GM21825 (cell line): Measurements from ENCODE around the gene PHF24.
"Not testable (repeated sequence)": the region's sequence is repeated elsewhere in the genome, so short reads cannot be mapped to it uniquely, and the experiment has no call there.

Experiments
- ATAC-seq: cut with Tn5 transposase; IDR thresholded peaks from one replicate; pipeline ENCODE4 v1.9.1; 2021; ENCODE audit warnings: mild to moderate bottlenecking, moderate library complexity; ENCODE audit not compliant: unreplicated experiment

Gene PHF24

GRCh38 chr9:34957492-34958410 lies at the start of gene PHF24:
Gene PHF24, plus strand, starts transcription at chr9:34958285. Its CDS starts 13,014 bp downstream, at chr9:34971299.
- ATAC-seq = no peak

DNA sequence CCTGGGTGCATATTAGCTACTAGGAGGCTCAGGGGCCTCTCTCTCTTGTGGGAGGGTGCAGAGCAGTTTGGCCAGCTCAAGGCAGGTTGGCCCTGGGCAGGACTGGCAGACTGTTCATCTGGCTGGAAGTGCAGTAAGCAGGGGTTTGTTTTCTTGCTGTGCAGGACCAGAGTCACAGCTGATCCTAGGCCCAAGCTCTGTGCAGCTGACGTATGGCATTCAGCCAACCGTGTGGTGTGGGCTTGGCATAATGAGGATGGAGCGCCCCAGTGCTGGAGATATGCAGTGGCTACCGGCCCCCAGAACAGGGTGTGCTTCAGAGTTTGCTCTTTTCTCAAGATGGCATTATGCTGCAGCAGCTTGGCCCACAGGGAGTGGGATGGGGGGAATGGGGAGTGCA lies 31.0 kb upstream of the PHF24 start:
- no peak for ATAC-seq

GRCh38 chr9:34928921-34929320 lies 29.2 kb upstream of the PHF24 start:
- ATAC-seq = no peak

DNA sequence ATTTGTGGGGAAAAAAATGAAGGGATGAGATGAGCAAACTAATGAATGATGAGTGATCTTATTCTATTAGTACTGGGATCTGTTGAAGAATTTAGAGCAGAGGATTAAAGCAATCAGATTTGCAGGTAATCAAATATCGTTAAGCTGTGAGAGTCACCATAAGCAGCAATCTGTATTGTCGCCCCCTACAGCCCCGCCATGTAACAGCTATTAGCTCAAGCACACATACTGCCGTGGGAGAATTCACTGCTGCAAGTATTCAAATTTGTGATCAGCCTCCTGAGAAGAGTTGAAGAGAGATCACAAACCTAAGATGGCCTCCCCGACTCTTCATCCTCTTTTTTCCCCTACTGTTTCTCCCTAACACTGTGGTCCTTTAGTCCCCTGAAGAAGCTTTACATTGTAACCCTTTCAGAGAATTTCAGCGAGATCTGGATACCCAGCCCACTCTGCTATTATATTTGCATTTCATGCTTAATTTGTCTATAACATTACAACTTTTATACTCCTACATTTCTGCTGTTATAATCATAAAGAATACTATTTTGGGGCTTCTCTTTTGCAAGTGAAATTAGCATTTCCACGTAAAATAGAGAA lies 28.5 kb upstream of the PHF24 start:
- no peak for ATAC-seq

GRCh38 chr9:34939989-34940388 lies 18.1 kb upstream of the PHF24 start:
- not testable (repeated sequence) for ATAC-seq

GRCh38 chr9:34948451-34948850 lies 9.6 kb upstream of the PHF24 start:
- no peak for ATAC-seq

- ATAC-seq = no peak
These were observed 3.9 kb upstream of the PHF24 start for GRCh38 chr9:34954225-34954624.

GRCh38 chr9:34956066-34956465 lies 2.0 kb upstream of the PHF24 start:
- ATAC-seq = not testable (repeated sequence)

- ATAC-seq = no peak
These were observed 1.4 kb upstream of the PHF24 start for GRCh38 chr9:34956648-34957047.

DNA sequence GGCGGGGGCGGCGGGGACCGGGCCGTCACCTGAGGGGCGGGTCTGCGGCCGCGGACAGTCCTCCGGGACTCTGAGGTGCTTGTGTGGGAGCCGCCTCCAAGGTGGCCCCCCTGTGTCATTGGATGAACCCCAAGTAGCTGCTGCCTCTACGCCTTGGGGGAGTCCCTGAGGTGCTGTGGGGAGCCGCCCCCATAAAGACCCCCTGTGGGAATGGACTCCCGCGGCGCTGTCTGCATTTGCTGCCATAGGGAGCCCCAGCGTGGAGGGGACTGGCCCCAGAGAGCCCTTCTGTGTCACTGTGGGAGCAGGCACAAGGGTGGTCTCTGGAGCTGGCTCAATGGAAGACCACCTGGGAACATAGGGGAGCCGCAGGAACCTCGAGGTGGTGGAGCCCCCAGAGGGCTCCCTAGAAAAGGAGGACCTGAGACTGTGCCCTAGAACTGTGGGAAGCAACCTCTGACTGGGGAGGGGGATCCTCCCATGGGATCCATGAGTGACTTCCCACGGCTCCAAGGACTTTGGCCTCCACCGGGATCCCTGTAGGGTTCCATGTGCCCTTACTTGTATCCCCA lies 412 bp downstream of the PHF24 start:
- no peak for ATAC-seq

GRCh38 chr9:34959461-34959860 lies 1.4 kb downstream of the PHF24 start:
- ATAC-seq = no peak

DNA sequence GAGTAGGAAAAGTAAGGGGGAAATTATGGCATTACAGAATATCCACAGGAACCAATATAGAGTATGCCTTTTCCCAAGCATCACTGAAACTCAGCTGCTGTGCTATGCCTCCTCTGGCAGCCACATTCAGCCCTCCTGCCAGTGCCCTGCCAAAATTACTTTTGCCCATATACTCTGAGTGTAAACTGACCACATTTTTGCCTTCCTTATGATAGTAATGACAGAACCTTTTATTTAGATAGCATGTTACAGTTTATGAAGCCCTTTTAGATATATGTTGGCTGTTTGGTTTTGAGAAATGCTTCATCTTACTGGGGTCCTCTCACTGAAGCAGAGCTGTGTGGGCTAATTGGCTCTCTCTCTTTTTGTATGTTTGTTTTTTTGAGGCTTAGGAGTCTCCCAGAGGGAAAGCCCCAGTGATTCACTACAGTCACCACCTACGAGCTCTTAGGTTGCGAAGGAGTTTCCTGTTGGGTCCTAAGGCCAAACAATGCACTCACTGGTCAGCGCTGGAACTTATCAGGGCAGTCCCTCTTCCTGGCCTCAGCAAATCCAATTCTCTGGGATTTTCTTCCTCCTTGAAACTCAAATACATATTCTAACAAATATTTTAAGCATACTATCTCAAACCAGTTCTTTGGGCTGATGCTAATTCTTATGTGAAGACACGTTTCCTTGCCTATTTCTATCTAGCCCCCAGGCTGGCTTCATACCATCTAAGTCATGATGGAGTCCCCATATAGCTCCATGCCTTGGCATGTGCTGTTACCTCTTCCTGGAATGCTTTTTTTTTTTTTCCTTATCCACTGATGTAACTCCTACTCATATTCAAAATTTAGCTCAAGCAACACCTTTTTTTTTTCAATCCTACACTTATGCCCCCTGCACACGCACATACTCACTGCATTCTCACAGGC lies 3.7 kb downstream of the PHF24 start:
- no peak for ATAC-seq

- no peak for ATAC-seq
These were observed 4.5 kb downstream of the PHF24 start for GRCh38 chr9:34962546-34962945.

- no peak for ATAC-seq
These were observed 5.5 kb downstream of the PHF24 start for GRCh38 chr9:34963552-34963951.

- ATAC-seq = no peak
These were observed 6.4 kb downstream of the PHF24 start for GRCh38 chr9:34964458-34964857.

DNA sequence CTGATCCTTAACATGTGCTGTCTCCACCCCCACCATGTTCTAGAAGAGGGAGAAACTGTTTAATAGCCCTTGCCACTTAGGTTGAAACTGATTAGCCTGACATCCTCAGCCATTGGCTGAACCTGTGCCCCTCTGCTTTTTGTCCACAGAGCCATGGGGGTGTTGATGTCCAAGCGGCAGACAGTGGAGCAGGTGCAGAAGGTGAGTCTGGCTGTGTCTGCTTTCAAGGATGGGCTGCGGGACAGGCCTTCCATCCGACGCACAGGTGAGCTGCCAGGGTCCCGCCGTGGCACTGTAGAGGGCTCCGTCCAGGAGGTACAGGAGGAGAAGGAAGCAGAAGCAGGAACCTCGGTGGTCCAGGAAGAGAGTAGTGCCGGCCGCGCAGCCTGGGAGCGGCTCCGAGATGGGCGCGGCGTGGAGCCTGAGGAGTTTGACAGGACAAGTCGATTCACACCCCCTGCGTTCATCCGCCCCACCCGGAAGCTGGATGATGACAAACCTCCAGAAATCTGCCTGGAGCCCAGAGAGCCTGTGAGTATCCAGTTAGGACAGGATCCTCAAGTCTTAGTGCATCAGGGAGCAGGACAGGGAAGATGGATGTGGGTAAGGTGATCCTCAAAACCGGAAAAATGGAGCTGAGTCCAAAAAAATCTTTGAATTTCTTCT lies 13.2 kb downstream of the PHF24 start:
- no peak for ATAC-seq

DNA sequence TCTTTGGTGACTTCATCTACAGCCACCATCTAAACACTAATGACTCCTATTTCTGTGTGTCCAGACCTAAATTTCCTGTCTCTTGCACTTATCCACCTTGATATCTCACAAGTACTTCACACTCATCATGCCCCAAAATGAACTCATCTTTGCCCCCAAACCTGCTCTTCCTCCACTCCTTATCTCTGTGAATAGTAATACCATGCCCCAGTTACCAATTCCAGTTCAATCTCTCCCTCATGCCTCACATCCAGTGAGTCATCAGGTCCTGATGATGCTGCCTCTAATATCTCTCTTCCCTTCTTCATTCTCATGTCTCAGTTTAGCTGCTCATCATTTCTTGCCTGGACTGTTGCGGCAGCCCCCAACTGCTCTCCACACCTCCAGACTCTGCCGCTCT lies 16.6 kb downstream of the PHF24 start:
- ATAC-seq = no peak

DNA sequence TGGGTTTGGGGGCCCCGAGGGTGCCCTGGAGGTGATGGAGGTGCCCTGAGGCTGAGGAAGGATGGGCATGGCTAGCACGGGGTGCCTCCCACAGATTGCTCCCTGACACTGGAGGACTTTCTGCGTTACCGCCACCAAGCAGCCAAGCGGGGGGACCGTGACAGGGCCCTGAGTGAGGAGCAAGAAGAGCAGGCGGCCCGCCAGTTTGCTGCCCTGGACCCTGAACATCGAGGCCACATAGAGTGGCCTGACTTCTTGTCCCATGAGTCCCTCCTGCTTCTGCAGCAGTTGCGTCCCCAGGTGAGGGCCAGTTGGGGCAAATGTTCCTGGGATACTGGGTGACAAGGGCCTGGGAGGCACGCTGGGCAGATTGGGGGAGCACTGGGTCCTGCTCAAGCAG lies 18.4 kb downstream of the PHF24 start:
- ATAC-seq = no peak

GRCh38 chr9:34976992-34977391 lies 18.9 kb downstream of the PHF24 start:
- ATAC-seq = no peak

- no peak for ATAC-seq
These were observed 22.2 kb downstream of the PHF24 start for GRCh38 chr9:34980181-34980761.
